ENCODE measurements around the gene CERCAM. TPM values are rescaled to one million over a fixed set of nuclear protein-coding genes. Genes with fewer than 3 reads are reported as not detected.

CERCAM gene
- polyA plus RNA-seq, 2 of the 4 experiments (the other 2 are of a cell fraction): 16.5 to 28.5 TPM

DNA sequence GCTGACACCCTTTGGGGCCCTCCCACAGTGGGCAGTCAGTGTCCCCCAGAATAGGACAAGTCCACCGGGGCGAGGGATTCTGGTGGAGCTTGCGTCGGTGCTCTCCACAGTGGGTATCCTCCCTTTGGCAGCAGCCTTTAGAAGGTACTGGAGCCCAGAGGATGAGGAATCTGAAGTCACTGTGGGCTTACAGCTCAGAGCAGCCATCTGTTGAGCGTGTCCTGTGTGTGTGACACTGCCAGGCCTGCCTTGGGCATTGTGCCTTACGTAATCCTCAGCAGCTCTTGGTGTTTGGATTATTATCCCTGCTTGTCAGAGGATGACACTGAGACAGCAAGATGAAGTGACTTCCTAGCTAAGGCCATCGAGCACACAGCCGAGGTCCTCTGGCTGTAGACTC lies 36.9 kb upstream of the CERCAM start:
- Histone ChIP-seq H3K4me1 (no peaks in the 10 kb centered on the region), H3K4me2 (no peak overlapping the region), H3K9me3 (no peaks in the 10 kb centered on the region), H3K27ac (no peak overlapping the region), H3K4me3 (no peak overlapping the region)
- 98% methylated on average over 7 of the region's 8 CpGs for WGBS (ENCODE audit: missing lambda C conversion rate)
- DNase-seq (ENCODE audit: low read depth in 1 of 2, low spot score in 1 of 2) (no peak), ATAC-seq (no peak), FAIRE-seq (no peak)
- ChIA-PET CTCF (interaction anchor here (0.6 to 3.1 kb wide), 11 partner anchors 8 to 252 kb away, joined by 3 to 17 read pairs (median 3); partner anchors contain the start of genes CERCAM, SLC27A4 and URM1), POLR2A (no interaction called here)
- TF ChIP-seq, protein P1, sequence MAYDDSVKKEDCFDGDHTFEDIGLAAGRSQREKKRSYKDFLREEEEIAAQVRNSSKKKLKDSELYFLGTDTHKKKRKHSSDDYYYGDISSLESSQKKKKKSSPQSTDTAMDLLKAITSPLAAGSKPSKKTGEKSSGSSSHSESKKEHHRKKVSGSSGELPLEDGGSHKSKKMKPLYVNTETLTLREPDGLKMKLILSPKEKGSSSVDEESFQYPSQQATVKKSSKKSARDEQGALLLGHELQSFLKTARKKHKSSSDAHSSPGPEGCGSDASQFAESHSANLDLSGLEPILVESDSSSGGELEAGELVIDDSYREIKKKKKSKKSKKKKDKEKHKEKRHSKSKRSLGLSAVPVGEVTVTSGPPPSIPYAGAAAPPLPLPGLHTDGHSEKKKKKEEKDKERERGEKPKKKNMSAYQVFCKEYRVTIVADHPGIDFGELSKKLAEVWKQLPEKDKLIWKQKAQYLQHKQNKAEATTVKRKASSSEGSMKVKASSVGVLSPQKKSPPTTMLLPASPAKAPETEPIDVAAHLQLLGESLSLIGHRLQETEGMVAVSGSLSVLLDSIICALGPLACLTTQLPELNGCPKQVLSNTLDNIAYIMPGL (CRISPR knock-in tag; IDR thresholded peaks at IDR 0.05; ENCODE audit: borderline replicate concordance): no peak
- no peak for TF ChIP-seq PHF8 (IDR thresholded peaks at IDR 0.05; ENCODE audit: borderline replicate concordance, low read depth)

DNA sequence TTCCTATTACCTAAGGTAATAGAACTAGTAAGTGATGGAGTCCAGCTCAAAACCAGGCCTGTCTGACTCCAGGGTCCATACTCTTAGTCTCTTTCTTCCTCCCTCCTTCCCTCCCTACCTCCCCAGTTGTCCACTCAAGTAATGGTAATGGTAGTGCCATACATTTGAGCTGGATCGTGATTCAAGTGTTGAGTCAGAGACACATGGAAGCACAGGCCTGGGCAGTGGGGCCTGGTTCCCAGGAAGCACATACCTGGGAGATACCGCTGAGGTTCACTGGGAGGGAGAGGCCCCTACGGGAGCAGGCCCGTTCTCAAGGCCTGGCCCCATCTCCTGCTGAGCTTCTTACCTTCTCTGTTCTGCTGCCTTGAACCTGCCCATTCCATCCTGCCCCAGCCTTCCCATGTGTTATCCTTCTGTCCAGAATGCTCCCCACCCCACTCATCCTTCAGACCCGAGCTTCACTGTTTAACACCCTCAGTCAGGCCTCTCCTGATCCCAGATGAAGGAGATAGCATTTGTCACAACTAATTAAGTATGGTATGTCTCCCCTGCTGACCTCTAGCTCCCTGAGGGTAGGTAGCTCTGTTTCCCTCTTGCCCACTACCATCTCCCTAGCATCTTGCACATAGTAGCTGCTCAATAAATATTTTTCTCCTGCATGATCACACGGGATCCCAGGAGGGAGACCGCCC lies 35.7 kb upstream of the CERCAM start:
- no peaks in the 10 kb centered on the region for H3K9me3 ChIP-seq
- no peak overlapping the region for H3K27ac ChIP-seq
- CTCF ChIA-PET: interaction anchor here (1.0 to 3.1 kb wide), 11 partner anchors 9 to 176 kb away, joined by 3 to 17 read pairs (median 4); partner anchors contain the start of genes CERCAM, SLC27A4 and URM1
- TF ChIP-seq ZFP36 (IDR thresholded peaks at IDR 0.05; ENCODE audit: borderline replicate concordance, partially characterized antibody) (no peak), HDAC2 (IDR thresholded peaks at IDR 0.05) (no peak), HEYL (CRISPR knock-in tag; IDR thresholded peaks at IDR 0.05) (no peak), TP53 (CRISPR knock-in tag; IDR thresholded peaks at IDR 0.05) (no peak), NR3C1 (IDR thresholded peaks at IDR 0.05) (no peak), MYC (IDR thresholded peaks at IDR 0.05; ENCODE audit: borderline replicate concordance, low read length) (no peak), SREBF2 (IDR thresholded peaks at IDR 0.05) (no peak), MAZ (IDR thresholded peaks at IDR 0.05; ENCODE audit: borderline replicate concordance, low read depth, low read length) (no peak), BHLHE40 (IDR thresholded peaks at IDR 0.05; ENCODE audit: low read depth, low read length) (no peak), NPAS2 (CRISPR knock-in tag; IDR thresholded peaks at IDR 0.05; ENCODE audit: borderline replicate concordance) (no peak)
- TF ChIP-seq, protein P2, sequence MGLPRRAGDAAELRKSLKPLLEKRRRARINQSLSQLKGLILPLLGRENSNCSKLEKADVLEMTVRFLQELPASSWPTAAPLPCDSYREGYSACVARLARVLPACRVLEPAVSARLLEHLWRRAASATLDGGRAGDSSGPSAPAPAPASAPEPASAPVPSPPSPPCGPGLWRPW (IDR thresholded peaks at IDR 0.05): no peak
- TF ChIP-seq, protein P3, sequence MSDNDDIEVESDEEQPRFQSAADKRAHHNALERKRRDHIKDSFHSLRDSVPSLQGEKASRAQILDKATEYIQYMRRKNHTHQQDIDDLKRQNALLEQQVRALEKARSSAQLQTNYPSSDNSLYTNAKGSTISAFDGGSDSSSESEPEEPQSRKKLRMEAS (IDR thresholded peaks at IDR 0.05): no peak
- TF ChIP-seq, protein P4, sequence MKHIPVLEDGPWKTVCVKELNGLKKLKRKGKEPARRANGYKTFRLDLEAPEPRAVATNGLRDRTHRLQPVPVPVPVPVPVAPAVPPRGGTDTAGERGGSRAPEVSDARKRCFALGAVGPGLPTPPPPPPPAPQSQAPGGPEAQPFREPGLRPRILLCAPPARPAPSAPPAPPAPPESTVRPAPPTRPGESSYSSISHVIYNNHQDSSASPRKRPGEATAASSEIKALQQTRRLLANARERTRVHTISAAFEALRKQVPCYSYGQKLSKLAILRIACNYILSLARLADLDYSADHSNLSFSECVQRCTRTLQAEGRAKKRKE (CRISPR knock-in tag; IDR thresholded peaks at IDR 0.05; ENCODE audit: low read depth): no peak
- ATAC-seq: no peak
- POLR2A ChIA-PET: no interaction called here
- 87% methylated on average over 7 of the region's 7 CpGs for WGBS (ENCODE audit: missing lambda C conversion rate)
- no peak overlapping the region for H3K4me2 ChIP-seq
- H3K4me1 ChIP-seq: no peaks in the 10 kb centered on the region
- DNase-seq (ENCODE audit: low read depth in 1 of 2, low spot score in 1 of 2): no peak
- FAIRE-seq: no peak
- H3K4me3 ChIP-seq: no peak overlapping the region

DNA sequence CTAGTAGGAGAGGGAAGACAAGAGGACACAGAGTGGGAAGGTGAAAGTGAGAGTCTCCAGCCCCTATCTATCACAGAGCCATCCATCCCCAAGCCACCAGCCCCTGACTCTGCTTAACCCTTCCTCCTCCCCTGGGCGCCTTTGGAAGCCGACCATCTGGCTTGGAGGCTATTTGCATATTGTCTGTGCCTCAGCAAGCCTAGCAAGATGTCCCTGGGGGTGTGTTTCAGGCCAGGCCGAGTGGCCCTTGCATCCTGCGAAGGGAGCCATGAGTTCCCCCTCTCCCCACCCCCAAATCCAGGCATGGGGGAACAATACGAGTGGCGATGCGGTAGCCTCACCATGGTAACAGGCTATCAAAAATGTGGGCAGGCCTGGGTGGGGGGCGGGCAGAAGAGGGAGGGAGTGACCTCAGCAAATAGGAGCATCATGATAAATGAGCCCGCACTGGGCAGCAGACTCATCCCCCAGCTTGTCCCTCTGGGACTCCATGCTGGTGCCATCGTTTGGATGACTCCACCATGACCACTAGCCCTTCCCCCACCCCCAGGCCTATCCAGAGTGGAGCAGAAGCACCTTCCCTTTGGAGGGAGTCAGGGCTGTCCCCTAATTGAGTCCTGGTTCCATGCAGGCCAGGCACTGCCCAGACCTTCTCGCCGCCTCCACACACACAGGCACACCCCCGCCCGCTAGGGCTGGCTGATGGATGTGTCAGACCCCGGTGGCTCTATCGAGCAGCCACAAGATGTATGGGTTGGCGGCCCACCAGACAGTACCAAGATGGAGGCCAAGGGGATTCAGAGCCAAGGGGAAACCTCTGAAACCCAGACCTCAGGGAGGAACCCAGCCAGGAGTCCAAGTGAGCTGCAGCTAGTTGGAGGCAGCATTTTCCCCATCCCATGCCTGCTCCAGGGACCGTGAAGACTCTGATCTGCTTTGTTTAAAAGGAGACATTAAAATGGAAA lies 34.9 kb upstream of the CERCAM start:
- Histone ChIP-seq H3K4me3 (no peak overlapping the region), H3K4me2 (no peak overlapping the region), H3K27ac (no peak overlapping the region), H3K4me1 (no peaks in the 10 kb centered on the region), H3K9me3 (no peaks in the 10 kb centered on the region)
- 91% methylated on average over 13 of the region's 18 CpGs for WGBS (ENCODE audit: missing lambda C conversion rate)
- DNase-seq (ENCODE audit: low read depth in 1 of 2, low spot score in 1 of 2) (no peak), ATAC-seq (no peak), FAIRE-seq (no peak)
- POLR2A ChIA-PET: no interaction called here
- CTCF ChIA-PET: interaction anchor here (1.0 to 1.6 kb wide), 5 partner anchors 14 to 91 kb away, joined by 3 to 5 read pairs (median 3); no protein-coding TSS in a partner anchor
- TF ChIP-seq KDM1A (IDR thresholded peaks at IDR 0.05; ENCODE audit: low read depth) (no peak), CHD4 (IDR thresholded peaks at IDR 0.05; ENCODE audit: borderline replicate concordance) (no peak), TP53 (CRISPR knock-in tag; IDR thresholded peaks at IDR 0.05) (no peak), FOSB (CRISPR knock-in tag; IDR thresholded peaks at IDR 0.05) (no peak), CHD2 (IDR thresholded peaks at IDR 0.05; ENCODE audit: low read length, partially characterized antibody) (no peak), POLR2AphosphoS2 (conservative IDR thresholded peaks at IDR 0.05; ENCODE audit: low read length) (no peak), KDM5A (IDR thresholded peaks at IDR 0.05) (no peak), GATA3 (IDR thresholded peaks at IDR 0.05; ENCODE audit: borderline replicate concordance) (no peak), NPAS2 (CRISPR knock-in tag; IDR thresholded peaks at IDR 0.05; ENCODE audit: borderline replicate concordance) (no peak), JUNB (IDR thresholded peaks at IDR 0.05) (no peak), RAD21 (conservative IDR thresholded peaks at IDR 0.05 in 1 of 2, IDR thresholded peaks at IDR 0.05 in 1 of 2) (no peak)
- TF ChIP-seq, protein P2 (IDR thresholded peaks at IDR 0.05): no peak
